Colonic mucosa (tissue), 4 donors: Measurements from ENCODE around the gene FAT4. TPM values are rescaled to one million over a fixed set of nuclear protein-coding genes. Genes with fewer than 3 reads are reported as not detected.

Source experiments
- DNase-seq: peaks from one replicate; pipeline ENCODE4 v3.0.0-alpha.2; 2020
- H3K27ac ChIP-seq: fragments of 200-600 bp; one replicate; pipeline ENCODE4 v1.8.0; 2021
- H3K27me3 ChIP-seq: fragments of 200-600 bp; one replicate; pipeline ENCODE4 v1.8.0; 2021
- H3K36me3 ChIP-seq: fragments of 200-600 bp; one replicate; pipeline ENCODE4 v1.8.0; 2021
- H3K4me1 ChIP-seq: fragments of 200-600 bp; one replicate; pipeline ENCODE4 v1.8.0; 2021; ENCODE audit warnings: mild to moderate bottlenecking
- H3K4me3 ChIP-seq: fragments of 200-600 bp; one replicate; pipeline ENCODE4 v1.8.0; 2021
- H3K9ac ChIP-seq, 2 donors: one replicate each; pipeline ENCODE4 v1.7.0; 2013; ENCODE audit warnings: control low read depth in 2 of 2, low read depth in 2 of 2, low read length in 2 of 2
- H3K9me3 ChIP-seq: fragments of 200-600 bp; one replicate; pipeline ENCODE4 v1.8.0; 2021
- intact Hi-C: fragments of 100-400 bp; cut with DNase I; formaldehyde crosslinking; loops from one replicate; pipeline ENCODE4 v1.14.1; 2022
- total RNA-seq, 2 donors: library from RNA; stranded (reverse); fragmentation: NEBNext Ultra II Directional in 1 of 2; extraction: Animal tissue kit (Norgen Biotek cat#: 25700) in 1 of 2; gene quantifications; one replicate each; pipeline ENCODE4 v1.2.1, GENCODE V29; 2021
- TF ChIP-seq, protein P1 (sequence below): fragments of 200-600 bp; IDR thresholded peaks from one replicate; pipeline ENCODE4 v1.8.0; 2022; ENCODE audit warnings: antibody characterized with exemption, mild to moderate bottlenecking
- donor health status: healthy.
- donor health status: DM: no; HTN: no; CAD: no.
- donor health status: DM: no; HTN: no; CAD: no.

The FAT4 gene
- total RNA-seq, 2 donors from 2014 or later = 1.5 to 4.3 TPM

DNA sequence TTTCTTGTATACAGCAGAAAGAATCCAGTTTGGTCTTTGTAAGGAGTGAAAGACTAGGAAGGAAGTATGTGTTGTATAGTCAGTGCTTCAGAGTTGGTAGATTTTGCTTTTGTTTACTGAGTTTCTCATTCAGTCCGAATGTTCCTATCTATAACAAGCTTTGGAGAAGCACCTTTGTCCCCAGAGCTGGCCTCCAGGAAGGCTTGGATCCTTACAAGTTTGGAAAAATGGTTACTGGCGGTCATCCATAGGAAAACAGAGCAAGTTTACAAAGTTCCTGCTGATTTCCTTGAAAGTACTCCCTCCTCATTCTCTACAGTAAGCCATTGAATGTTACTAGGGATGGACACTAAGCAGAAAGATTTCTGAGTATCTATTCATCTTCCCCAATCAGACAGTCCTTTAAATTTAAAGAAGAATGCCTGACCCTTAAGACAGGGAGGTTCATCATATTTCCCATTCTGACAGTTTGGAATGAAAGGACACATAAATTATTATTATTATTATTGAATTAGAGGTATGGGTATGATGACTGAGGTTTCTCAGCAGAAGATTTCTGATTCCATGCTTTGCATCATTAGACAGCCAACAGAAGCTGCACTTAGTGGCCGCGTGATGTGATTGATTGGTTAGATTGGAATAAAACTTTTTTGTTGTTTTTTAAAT lies 35.8 kb downstream of the FAT4 start:
- Histone ChIP-seq H3K4me1 (no peaks in the 10 kb centered on the region), H3K9me3 (no peaks in the 10 kb centered on the region), H3K27ac (no peak overlapping the region), H3K4me3 (no peak overlapping the region), H3K27me3 (no peaks in the 10 kb centered on the region), H3K36me3 (no peaks in the 10 kb centered on the region), H3K9ac (no peak overlapping the region)
- intact Hi-C loops = no loop called here
- TF ChIP-seq, protein P1, sequence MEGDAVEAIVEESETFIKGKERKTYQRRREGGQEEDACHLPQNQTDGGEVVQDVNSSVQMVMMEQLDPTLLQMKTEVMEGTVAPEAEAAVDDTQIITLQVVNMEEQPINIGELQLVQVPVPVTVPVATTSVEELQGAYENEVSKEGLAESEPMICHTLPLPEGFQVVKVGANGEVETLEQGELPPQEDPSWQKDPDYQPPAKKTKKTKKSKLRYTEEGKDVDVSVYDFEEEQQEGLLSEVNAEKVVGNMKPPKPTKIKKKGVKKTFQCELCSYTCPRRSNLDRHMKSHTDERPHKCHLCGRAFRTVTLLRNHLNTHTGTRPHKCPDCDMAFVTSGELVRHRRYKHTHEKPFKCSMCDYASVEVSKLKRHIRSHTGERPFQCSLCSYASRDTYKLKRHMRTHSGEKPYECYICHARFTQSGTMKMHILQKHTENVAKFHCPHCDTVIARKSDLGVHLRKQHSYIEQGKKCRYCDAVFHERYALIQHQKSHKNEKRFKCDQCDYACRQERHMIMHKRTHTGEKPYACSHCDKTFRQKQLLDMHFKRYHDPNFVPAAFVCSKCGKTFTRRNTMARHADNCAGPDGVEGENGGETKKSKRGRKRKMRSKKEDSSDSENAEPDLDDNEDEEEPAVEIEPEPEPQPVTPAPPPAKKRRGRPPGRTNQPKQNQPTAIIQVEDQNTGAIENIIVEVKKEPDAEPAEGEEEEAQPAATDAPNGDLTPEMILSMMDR = no peak
- DNase-seq = no peak

DNA sequence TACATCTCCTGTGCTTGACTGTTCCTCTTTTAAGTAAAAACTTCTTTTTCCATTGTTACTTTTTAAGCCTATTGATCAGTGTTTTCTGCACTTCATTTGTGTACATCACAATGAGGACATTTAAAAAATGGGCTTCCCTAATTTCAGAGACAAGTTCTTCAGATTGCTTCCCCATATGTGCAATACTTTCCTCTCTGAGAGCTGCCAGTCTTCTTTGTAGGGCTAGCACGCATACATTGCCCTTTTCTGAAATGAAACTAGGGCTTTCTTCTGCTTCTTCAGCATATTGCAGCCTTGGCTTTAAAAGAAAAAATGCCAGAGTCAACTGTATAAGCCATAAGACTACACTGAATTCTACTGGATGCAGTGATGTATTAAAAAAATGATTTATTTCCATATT lies 37.8 kb downstream of the FAT4 start:
- intact Hi-C loops = no loop called here
- H3K4me1 ChIP-seq = no peaks in the 10 kb centered on the region
- no peak overlapping the region for H3K4me3 ChIP-seq
- no peaks in the 10 kb centered on the region for H3K9me3 ChIP-seq
- no peak for DNase-seq
- no peak overlapping the region for H3K27ac ChIP-seq
- no peak overlapping the region for H3K9ac ChIP-seq
- no peaks in the 10 kb centered on the region for H3K36me3 ChIP-seq
- H3K27me3 ChIP-seq = no peaks in the 10 kb centered on the region
- TF ChIP-seq, protein P1 = no peak

DNA sequence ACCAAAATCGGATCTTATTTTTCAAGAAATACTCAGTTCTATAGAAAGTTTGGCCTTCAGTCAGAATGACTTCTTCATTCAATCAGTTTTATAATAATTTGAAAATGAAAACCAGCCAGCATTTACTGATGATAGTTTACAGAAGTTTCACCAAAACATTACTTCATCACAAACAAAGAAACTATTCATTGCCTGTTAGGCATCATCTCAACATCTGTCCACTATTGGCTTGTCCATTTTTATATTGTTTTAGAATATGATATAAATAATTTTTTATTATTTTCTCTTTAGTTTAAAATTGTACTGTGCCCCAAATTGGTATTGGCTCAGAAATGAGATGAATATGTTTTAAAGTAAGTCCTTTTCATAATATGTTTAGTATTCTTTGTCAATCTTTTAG lies 38.4 kb downstream of the FAT4 start:
- Histone ChIP-seq H3K4me3 (no peak overlapping the region), H3K4me1 (no peaks in the 10 kb centered on the region), H3K27me3 (no peaks in the 10 kb centered on the region), H3K9me3 (no peaks in the 10 kb centered on the region), H3K27ac (no peak overlapping the region), H3K36me3 (no peaks in the 10 kb centered on the region), H3K9ac (no peak overlapping the region)
- no peak for DNase-seq
- intact Hi-C loops = no loop called here
- TF ChIP-seq, protein P1 = no peak

DNA sequence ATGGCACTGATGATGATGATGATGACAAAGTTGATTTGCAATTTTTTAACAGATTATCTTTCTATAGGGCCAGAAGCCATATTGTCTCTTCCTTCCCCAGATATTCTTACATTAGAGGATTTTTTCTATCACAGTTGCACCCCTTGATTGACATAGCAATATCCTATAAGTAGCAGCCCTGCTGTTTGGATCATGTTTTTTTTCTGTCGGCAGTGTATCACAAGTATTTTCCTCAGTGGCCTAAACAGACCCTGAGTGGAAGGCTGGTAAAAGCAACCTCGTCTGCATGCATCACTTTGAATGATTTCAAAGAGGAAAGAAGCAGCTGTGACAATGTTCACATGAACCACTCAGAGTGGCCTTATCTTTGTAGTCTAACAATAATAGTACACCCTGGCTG lies 41.0 kb downstream of the FAT4 start:
- intact Hi-C loops = no loop called here

DNA sequence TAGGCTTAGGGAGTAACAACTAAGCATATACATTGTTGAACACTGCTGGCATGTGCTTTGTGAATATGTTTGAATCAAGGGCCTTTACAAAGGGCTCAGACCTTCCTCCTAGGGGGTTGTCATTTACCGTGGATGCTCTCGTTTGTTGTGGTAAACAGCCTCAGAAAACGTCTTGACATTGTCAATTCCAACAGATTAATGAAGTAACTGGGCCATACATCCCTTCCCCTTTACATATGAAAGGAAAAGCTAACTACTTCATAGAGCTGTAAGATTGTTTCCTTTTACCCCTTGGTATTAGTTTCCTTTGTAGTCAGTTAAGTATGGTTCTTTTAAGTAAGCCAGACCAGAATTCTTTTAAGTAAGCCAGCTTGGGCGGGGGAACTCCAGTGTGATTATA lies 42.9 kb downstream of the FAT4 start:
- Histone ChIP-seq H3K9ac (no peak overlapping the region), H3K4me1 (no peaks in the 10 kb centered on the region), H3K9me3 (no peaks in the 10 kb centered on the region), H3K27ac (no peak overlapping the region), H3K27me3 (no peaks in the 10 kb centered on the region), H3K4me3 (no peak overlapping the region), H3K36me3 (no peaks in the 10 kb centered on the region)
- TF ChIP-seq, protein P1 = no peak
- no peak for DNase-seq
- intact Hi-C loops = no loop called here

More for the DNA sequence above, 41.0 kb downstream of the FAT4 start:
- Histone ChIP-seq H3K9ac (no peak overlapping the region), H3K4me3 (no peak overlapping the region), H3K9me3 (no peaks in the 10 kb centered on the region), H3K27me3 (no peaks in the 10 kb centered on the region), H3K27ac (no peak overlapping the region), H3K4me1 (no peaks in the 10 kb centered on the region), H3K36me3 (no peaks in the 10 kb centered on the region)
- TF ChIP-seq, protein P1 = no peak
- DNase-seq = no peak
